MM.1S (cell line): ENCODE measurements around the gene PLVAP.

Source experiments
- CTCF ChIP-seq: fragments of 300-600 bp; sonication (generic); IDR thresholded peaks from 2 replicates; pipeline ENCODE4 v1.5.1; 2016; ENCODE audit warnings: antibody characterized with exemption, low read length, mixed read lengths
- EZH2 ChIP-seq: fragments of 300-600 bp; sonication (generic); optimal IDR thresholded peaks from 2 replicates; pipeline ENCODE3; 2017; ENCODE audit warnings: low read depth, mild to moderate bottlenecking, antibody characterized with exemption, low read length, mixed read lengths
- EZH2phosphoT487 ChIP-seq: fragments of 300-600 bp; sonication (generic); IDR thresholded peaks from 2 replicates; pipeline ENCODE4 v1.6.1; 2018; ENCODE audit warnings: antibody characterized with exemption, low read length

- TF ChIP-seq CTCF = no peak
- TF ChIP-seq EZH2 = no peak
- no peak for TF ChIP-seq EZH2phosphoT487
Observed at GRCh38 chr19:17332360-17332676, 44.8 kb downstream of the PLVAP start.
